Measurements from ENCODE around the gene MREG. TPM values are rescaled to one million over a fixed set of nuclear protein-coding genes. Genes with fewer than 3 reads are reported as not detected.
A peak's percentile ranks its signal among the peaks of the same experiment; 100 is the strongest.

MREG gene
- total RNA-seq, 1 donor from 2014 or later, result 19.1 TPM

- Histone ChIP-seq H3K79me2 (ENCODE audit: low read depth) (peaks cover 30% of the 10 kb centered on the region), H3K9ac (no peak overlapping the region), H3K4me2 (no peak overlapping the region), H3F3A (ENCODE audit: low read depth) (no peaks in the 10 kb centered on the region), H2AFZ (replicated peaks) (no peak overlapping the region), H3K27me3 (no peaks in the 10 kb centered on the region), H3K27ac (no peak overlapping the region), H3K36me3 (no peaks in the 10 kb centered on the region), H3K4me3 (no peak overlapping the region), H3K9me3 (ENCODE audit: low read depth) (no peaks in the 10 kb centered on the region), H3K4me1 (peaks cover 13% of the 10 kb centered on the region), H4K20me1 (ENCODE audit: low read depth) (no peaks in the 10 kb centered on the region)
- Mint-ChIP-seq H3K4me3 (peak overlapping the region; percentile 4), H3K27me3 (ENCODE audit: insufficient read depth, low read depth) (no peaks in the 10 kb centered on the region), H3K4me1 (peaks cover 15% of the 10 kb centered on the region), H3K27ac (no peak overlapping the region), H3K9me3 (no peaks in the 10 kb centered on the region), H3K36me3 (no peaks in the 10 kb centered on the region)
- DNase-seq (ENCODE audit: low spot score), result no peak
- TF ChIP-seq, protein P1, sequence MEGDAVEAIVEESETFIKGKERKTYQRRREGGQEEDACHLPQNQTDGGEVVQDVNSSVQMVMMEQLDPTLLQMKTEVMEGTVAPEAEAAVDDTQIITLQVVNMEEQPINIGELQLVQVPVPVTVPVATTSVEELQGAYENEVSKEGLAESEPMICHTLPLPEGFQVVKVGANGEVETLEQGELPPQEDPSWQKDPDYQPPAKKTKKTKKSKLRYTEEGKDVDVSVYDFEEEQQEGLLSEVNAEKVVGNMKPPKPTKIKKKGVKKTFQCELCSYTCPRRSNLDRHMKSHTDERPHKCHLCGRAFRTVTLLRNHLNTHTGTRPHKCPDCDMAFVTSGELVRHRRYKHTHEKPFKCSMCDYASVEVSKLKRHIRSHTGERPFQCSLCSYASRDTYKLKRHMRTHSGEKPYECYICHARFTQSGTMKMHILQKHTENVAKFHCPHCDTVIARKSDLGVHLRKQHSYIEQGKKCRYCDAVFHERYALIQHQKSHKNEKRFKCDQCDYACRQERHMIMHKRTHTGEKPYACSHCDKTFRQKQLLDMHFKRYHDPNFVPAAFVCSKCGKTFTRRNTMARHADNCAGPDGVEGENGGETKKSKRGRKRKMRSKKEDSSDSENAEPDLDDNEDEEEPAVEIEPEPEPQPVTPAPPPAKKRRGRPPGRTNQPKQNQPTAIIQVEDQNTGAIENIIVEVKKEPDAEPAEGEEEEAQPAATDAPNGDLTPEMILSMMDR (IDR thresholded peaks at IDR 0.05), result no peak
- TF ChIP-seq EZH2phosphoT487 (IDR thresholded peaks at IDR 0.05) (no peak), EZH2 (IDR thresholded peaks at IDR 0.05) (no peak)
These were observed 1.6 kb upstream of the MREG start for GRCh38 chr2:216014986-216015385.

DNA sequence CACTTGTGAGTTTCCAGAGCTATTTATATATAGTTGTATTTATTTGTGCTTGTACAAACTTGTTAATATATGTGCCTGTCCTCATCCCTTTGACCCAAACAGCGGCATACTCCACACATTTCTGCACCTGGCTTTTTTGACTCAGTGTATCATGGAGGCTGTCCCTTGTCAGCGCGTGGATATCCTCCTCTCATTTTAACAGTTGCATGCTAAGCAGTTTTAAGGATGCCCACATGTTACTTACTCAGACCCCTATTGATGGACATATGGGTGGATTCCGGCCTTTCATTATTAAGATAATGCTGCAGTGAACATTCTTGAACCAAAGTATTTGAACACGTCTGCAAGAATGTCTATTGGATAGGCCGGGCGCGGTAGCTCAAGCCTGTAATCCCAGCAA lies 655 bp upstream of the MREG start:
- Histone ChIP-seq H3K4me3 (no peak overlapping the region), H3K27ac (no peak overlapping the region), H3K4me1 (peaks cover 13% of the 10 kb centered on the region), H2AFZ (replicated peaks) (no peak overlapping the region), H3F3A (ENCODE audit: low read depth) (no peaks in the 10 kb centered on the region), H3K79me2 (ENCODE audit: low read depth) (peaks cover 38% of the 10 kb centered on the region), H3K9me3 (ENCODE audit: low read depth) (no peaks in the 10 kb centered on the region), H4K20me1 (ENCODE audit: low read depth) (no peaks in the 10 kb centered on the region), H3K9ac (no peak overlapping the region), H3K4me2 (no peak overlapping the region), H3K36me3 (no peaks in the 10 kb centered on the region), H3K27me3 (no peaks in the 10 kb centered on the region)
- H3K4me3 Mint-ChIP-seq, result peak overlapping the region; percentile 87
- DNase-seq (ENCODE audit: low spot score), result no peak
- no peaks in the 10 kb centered on the region for H3K9me3 Mint-ChIP-seq
- no peak for TF ChIP-seq EZH2phosphoT487 (IDR thresholded peaks at IDR 0.05)
- TF ChIP-seq, protein P1 (IDR thresholded peaks at IDR 0.05), result no peak
- TF ChIP-seq EZH2 (IDR thresholded peaks at IDR 0.05), result no peak
- no peaks in the 10 kb centered on the region for H3K27me3 Mint-ChIP-seq (ENCODE audit: insufficient read depth, low read depth)
- no peak overlapping the region for H3K27ac Mint-ChIP-seq
- H3K36me3 Mint-ChIP-seq, result no peaks in the 10 kb centered on the region
- peaks cover 15% of the 10 kb centered on the region for H3K4me1 Mint-ChIP-seq

DNA sequence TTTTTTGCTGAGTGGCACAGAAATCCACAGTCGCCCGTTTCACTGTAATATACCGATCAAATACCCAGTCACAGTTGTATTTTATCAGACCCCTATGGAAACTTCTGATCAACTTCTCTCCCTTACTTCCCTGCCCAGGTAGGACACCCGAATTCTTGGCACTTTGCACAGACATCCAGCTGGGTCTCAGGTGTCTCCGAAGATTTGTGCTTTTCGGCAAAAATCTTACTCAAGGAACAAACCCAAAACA lies 596 bp downstream of the MREG start:
- H3K4me1 Mint-ChIP-seq, result peaks cover 15% of the 10 kb centered on the region
- no peaks in the 10 kb centered on the region for H3K36me3 Mint-ChIP-seq
- no peak overlapping the region for H3K27ac Mint-ChIP-seq

More for the DNA sequence above, 596 bp downstream of the MREG start:
- TF ChIP-seq EZH2 (IDR thresholded peaks at IDR 0.05) (no peak), EZH2phosphoT487 (IDR thresholded peaks at IDR 0.05) (no peak)
- TF ChIP-seq, protein P1 (IDR thresholded peaks at IDR 0.05), result no peak
- Mint-ChIP-seq H3K27me3 (ENCODE audit: insufficient read depth, low read depth) (no peaks in the 10 kb centered on the region), H3K9me3 (no peaks in the 10 kb centered on the region), H3K4me3 (peak overlapping the region; percentile 89)
- Histone ChIP-seq H3K79me2 (ENCODE audit: low read depth) (peaks cover 38% of the 10 kb centered on the region), H3K36me3 (no peaks in the 10 kb centered on the region), H3F3A (ENCODE audit: low read depth) (no peaks in the 10 kb centered on the region), H4K20me1 (ENCODE audit: low read depth) (no peaks in the 10 kb centered on the region), H3K27me3 (no peaks in the 10 kb centered on the region), H3K4me1 (peaks cover 13% of the 10 kb centered on the region), H3K4me3 (peak overlapping the region; percentile 92), H3K4me2 (peak overlapping the region; percentile 92), H3K27ac (no peak overlapping the region), H2AFZ (replicated peaks) (peak overlapping the region; percentile 88), H3K9me3 (ENCODE audit: low read depth) (no peaks in the 10 kb centered on the region), H3K9ac (peak overlapping the region; percentile 47)
- DNase-seq (ENCODE audit: low spot score), result no peak

All from neural progenitor cell (in vitro differentiated cells).